Activated naive CD4-positive, alpha-beta T cell (primary cell): ENCODE data around the gene C2orf74.

Experiments used
- DNase-seq, 4 experiments: peaks; one replicate each; lab custom pipeline; 2025; lab: John Stamatoyannopoulos, UW

The C2orf74 gene

DNA sequence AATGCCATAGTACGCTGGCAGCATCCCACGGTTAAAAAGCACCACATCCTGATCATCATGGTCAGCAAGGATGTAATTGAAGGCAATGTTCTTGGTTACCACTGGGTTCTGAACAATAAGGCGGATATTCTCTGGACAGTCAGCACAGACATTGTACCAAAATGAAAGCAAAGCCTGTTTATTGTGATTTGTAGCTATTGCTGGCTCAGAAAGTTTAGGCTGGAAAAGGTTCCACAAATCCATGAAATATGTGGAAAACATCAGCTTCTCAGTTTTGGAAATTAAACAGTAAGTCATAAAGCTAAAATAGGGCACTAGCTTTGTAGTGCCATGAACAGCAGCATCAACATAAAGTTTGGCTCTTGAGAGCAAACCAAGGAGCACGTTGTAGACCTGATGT is 52.2 kb downstream of the C2orf74 start:
- no peak for DNase-seq
